ENCODE results near the gene OTULIN. TPM values are rescaled to one million over a fixed set of nuclear protein-coding genes. Genes with fewer than 3 reads are reported as not detected.
A peak's percentile ranks its signal among the peaks of the same experiment; 100 is the strongest.

The OTULIN gene
- total RNA-seq, 1 donor from 2014 or later = 32.1 TPM

DNA sequence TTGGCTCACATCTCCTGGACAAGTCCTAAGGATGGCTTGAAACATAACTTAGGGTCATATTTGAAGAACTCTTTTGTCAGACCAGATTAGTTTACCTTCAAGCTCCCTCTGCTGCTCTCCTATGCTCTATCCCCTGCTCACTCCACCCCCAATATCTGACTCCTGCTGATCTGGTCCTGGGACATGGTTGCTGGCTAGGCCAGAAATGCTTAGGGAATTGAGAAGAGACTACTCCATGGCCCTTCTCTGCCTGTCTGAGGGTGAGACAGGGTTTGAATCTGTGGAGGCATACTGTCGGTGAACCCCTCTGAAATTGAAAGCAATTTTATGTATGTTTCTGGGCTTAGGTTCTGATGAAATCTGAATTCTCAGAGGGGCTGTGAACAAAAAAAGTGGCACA is 3.3 kb downstream of the OTULIN start:
- DNase-seq (ENCODE audit: low spot score) (no peak), ATAC-seq (no peak)

DNA sequence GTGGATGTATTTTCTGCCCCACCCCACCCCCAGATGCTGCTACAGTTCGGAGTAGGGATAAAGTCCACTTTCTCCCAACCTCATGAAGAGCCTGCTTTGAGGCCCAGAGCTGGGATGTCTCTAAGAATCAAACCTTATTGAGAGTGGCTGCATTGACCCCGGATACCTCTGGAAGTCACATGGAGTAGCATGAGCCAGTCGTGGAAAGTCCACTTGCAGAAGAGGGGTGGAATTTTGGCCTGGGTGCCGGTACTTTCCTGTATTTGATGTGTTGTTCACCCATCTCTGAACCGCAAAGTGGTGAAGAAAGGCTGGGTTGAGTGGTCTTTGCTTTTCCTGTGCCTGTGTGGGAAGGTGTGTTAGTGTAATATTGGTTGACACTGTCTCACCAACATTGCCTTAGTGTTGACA is 3.7 kb downstream of the OTULIN start:
- ATAC-seq (no peak), DNase-seq (ENCODE audit: low spot score) (no peak)

GRCh38 chr5:14669415-14669814 is 4.9 kb downstream of the OTULIN start:
- no peak for ATAC-seq
- DNase-seq (ENCODE audit: low spot score) = no peak

GRCh38 chr5:14669975-14670374 is 5.5 kb downstream of the OTULIN start:
- no peak for DNase-seq (ENCODE audit: low spot score)
- no peak for ATAC-seq

DNA sequence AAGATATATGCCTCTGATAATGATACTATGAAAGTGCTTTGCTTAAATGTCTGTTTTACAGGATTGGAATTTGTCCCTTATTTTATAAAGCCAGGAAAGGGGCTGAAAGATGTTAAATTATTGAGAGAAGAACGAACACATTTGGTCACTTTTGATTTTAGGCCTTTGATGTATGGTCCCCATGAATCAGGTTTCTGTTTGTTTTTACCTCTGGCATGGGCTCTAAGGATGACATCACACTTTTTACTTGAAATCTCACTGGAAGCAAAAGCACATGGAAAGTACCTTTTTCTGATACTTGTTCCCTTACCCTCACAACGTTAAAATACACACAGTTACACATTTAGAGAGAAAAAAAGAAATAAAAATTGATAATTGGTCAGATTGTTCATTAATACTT is 6.9 kb downstream of the OTULIN start:
- no peak for ATAC-seq
- no peak for DNase-seq (ENCODE audit: low spot score)

DNA sequence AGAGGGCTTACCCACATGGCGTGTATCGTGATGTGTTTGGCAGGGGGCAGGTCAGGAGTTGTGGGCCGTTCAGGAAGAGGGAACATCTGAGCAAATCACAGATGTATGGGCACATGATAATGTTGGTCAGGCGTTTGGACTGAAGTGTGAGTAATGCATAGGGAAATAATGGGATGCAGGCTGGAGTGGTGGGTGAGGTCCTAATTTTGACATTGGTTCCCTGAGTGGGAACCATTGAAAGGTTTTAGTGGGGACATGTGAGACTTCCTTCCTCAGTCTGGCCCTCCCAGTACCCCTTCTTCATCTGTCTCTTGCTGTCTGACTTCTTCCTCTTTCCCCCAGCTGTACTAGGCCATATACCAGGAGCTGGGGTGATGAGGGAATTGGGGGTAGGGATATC is 7.6 kb downstream of the OTULIN start:
- no peak for ATAC-seq
- no peak for DNase-seq (ENCODE audit: low spot score)

DNA sequence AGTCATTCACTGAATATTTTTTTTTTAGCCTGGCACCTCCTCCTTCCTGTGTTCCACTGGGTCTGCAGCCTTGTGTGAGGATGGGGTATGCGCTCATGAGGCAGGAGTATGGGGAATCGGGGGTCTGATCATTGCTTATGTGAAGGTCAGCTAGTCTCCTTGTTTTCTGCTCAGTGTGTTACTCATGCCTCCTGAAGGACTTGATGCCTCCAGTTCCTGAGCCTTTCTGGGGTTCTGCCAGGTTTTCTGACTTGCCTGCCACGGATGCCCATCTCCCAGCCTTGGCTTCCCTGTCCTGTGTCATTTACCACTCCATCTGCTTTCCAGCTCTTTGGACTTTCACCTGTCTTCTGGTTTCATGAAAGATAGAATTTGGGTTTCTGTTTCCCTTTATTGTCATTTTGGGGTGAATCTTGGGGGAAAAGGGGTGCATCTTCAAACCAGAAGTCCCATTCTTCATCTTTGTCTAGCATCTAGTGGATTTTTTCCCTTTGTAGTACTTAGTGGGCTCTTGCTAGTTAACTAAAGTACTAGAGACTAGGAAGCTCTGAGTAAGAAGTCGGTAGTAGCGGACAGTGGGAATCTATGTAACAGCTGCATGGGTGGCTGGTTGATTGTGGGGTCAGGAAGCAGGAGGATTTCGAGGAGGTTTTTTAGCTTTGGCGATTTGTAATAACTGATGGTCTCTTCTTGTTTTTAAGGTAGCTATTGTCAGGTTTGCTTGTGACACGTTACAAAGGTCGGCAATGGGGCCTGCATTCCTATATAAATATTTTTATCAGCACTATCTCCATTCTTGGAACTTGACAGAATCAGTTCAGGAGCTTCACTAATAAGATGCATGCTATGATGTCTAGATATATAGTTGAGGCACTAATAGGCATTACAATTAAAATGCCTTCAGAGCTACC is 8.2 kb downstream of the OTULIN start:
- ATAC-seq = peak; percentile 31
- no peak for DNase-seq (ENCODE audit: low spot score)

- no peak for ATAC-seq
- no peak for DNase-seq (ENCODE audit: low spot score)
Observed at GRCh38 chr5:14673443-14673842, 8.9 kb downstream of the OTULIN start.

- ATAC-seq = no peak
- no peak for DNase-seq (ENCODE audit: low spot score)
Observed at GRCh38 chr5:14674983-14675854, 10.7 kb downstream of the OTULIN start.

- ATAC-seq (no peak), DNase-seq (ENCODE audit: low spot score) (no peak)
Observed at GRCh38 chr5:14675865-14676300, 11.4 kb downstream of the OTULIN start.

- DNase-seq (ENCODE audit: low spot score) = no peak
- peak; percentile 58 for ATAC-seq
Observed at GRCh38 chr5:14676320-14676719, 11.8 kb downstream of the OTULIN start.

DNA sequence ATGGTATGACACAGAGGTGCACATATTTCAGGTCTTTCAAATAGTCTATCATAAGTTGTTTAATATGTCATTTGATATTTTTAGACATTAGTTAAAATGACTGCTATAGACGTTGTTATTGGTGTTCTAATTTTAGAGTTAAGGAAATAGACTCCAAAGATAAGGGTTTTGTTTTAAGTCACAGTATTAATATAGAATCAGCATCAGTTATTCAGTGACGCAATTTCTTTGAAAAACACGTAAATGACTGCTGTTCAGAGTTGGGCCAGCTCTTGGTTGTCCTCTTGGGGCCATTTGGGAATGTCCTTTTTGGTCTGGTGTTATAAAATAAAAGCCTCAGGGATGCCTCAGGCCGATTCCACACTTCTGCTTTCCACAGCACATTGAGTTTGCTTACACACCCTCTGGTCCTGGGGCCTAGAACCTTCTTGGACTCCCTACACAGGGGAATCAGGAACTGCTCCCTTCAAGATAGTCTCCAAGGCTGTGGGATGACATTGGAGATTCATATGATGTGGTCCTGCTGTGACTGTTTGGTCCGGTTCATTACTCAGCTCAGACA is 14.3 kb downstream of the OTULIN start:
- DNase-seq (ENCODE audit: low spot score) (no peak), ATAC-seq (no peak)

DNA sequence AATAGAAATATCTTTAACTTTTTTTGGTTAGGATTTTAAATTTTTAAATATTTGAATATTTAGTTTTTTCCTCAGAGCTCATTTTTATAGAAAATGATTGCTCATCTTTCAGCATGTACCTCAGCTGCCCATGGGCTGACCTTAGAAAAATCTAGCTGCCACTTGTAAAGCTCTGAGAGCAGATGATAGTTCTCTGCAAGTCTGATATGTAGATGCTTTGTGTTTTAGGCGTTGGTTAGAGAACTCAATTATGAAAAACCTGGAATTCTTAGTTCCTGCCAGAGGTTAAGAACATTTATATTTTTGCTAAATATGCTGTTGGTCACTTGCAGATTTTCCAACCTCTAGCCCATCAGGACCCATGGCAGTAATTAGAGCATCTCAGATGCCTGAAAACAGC is 15.1 kb downstream of the OTULIN start:
- ATAC-seq = no peak
- no peak for DNase-seq (ENCODE audit: low spot score)

- DNase-seq (ENCODE audit: low spot score) (no peak), ATAC-seq (no peak)
Observed at GRCh38 chr5:14681236-14681752, 16.8 kb downstream of the OTULIN start.

DNA sequence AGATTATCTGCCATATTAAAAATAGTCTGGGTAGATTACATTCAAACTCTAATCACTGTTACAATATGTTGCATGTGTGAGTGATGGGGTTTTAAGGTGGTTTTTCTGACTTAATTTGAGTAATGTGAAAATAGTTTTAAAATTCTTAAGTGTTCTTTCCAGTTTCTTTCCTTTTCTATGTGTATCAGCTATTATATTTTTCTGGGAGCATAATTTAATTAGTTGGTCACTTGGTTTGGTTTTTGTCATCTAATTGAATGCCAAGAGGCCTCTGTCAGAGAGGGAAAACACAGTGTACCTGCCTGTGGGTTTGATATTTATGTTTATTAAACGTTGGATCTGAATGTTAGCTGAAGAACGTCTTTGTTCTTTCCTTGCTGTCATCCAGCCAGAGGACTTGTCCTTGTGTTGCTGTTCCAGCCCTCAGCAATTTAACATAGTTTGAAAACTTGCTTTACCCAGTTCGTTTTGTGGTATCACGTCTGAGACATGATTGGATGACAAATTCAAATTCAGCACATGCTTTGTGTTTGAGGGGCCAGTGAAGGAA is 19.5 kb downstream of the OTULIN start:
- DNase-seq (ENCODE audit: low spot score) = no peak
- no peak for ATAC-seq

DNA sequence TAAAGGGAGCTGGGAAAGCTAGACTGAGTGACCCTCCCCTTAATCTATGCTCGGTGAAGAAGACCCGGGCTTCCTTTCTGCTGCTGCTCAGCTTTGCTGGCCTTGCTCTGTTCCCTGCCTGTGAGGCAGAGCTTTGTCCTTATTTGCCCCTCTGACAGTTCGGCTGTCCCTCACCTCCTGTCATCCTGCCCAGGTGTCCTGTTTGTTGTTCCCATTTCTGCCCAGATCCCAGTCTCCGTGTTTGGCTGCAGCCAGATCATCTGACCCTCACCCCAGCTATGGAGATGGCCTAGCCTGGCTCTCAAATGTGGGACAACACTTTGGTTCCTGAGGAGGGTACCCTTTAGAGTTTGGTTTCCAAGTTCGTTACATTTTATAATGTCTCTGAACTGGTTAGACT is 20.2 kb downstream of the OTULIN start:
- peak; percentile 93 for DNase-seq (ENCODE audit: low spot score)
- ATAC-seq = peak; percentile 94

DNA sequence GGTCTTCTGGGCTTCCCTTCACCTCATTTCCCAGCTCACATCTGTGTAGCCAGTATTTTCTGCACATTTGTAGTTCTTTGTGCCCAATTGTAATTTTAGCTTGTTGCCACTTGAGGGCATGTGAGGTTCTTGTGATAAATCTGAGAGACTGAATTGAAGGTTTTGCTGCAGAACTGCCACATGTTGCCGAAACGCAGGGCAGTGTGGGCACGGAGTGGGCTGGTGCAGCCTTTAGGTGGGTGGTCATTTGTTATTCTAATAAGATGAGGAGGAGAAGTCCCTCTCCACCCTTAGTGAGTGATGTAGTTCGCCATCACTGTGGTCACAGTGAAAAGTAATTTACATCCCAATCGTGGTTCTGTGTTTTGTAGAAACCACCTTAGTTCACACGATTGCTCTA is 21.2 kb downstream of the OTULIN start:
- peak; percentile 67 for ATAC-seq
- no peak for DNase-seq (ENCODE audit: low spot score)

DNA sequence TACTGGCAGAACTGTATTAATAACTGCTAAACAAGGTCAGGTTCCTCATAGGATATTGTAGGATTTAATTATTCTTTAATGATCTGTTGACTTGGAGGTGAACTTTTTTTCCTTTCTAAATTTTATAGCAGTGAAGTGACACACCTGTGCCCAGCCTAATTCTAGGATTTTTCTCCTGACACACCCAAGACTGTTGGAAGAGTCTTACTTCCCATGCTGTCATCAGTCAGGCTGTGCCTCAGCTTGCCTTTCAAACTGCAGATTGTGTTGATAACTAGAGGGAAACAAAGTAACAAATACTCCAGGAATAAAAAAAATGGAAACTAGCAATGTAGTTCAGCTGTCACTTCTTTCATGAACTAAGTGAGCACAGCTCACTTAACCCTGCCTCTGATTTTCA is 22.0 kb downstream of the OTULIN start:
- ATAC-seq = no peak
- DNase-seq (ENCODE audit: low spot score) = no peak

- no peak for ATAC-seq
- DNase-seq (ENCODE audit: low spot score) = no peak
Observed at GRCh38 chr5:14687023-14687665, 22.6 kb downstream of the OTULIN start.

- DNase-seq (ENCODE audit: low spot score) = no peak
- ATAC-seq = no peak
Observed at GRCh38 chr5:14693070-14693469, 28.6 kb downstream of the OTULIN start.
